ENCODE results near the gene ANTKMT.

- TF ChIP-seq POLR2AphosphoS5 (IDR thresholded peaks at IDR 0.05; ENCODE audit: borderline replicate concordance, low read depth, low read length): no peak
- no peak for TF ChIP-seq EZH2 (IDR thresholded peaks at IDR 0.05)
- no peak for TF ChIP-seq FOXP2 (optimal IDR thresholded peaks at IDR 0.05; ENCODE audit: control extremely low read depth, extremely low read length, insufficient read depth)
Measured at GRCh38 chr16:764184-764750, 43.3 kb downstream of the ANTKMT start.
